NOMO-1 treated with DMSO at 0.1 percent for 48 hours (cell line): ENCODE measurements around the gene KLHL2.

Experiments used
- DNase-seq: peaks from one replicate; lab custom pipeline; 2025; ENCODE audit not compliant: unreplicated experiment; lab: John Stamatoyannopoulos, UW

The KLHL2 gene

GRCh38 chr4:165360985-165361670, 153.8 kb downstream of the KLHL2 start:
- DNase-seq, result no peak

DNA sequence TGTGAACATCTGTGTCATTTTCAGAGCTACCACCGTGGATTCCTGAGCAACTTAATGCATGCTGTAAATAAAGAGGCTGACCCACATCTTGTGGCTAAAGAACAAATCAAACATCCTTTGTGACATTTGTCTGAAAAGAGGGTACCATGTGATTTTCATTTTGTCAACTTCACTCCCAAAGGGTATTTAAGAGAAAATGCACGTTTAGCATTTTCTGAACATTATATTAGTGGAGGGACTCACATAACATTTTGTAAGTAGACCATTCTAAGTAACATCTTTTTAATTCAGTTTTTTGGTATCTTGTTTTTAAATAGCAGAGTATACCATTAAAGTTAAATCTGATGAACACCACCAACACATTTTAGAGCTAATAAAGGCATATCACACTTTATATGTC, 154.4 kb downstream of the KLHL2 start:
- no peak for DNase-seq

GRCh38 chr4:165364452-165365080, 157.2 kb downstream of the KLHL2 start:
- DNase-seq, result no peak

- no peak for DNase-seq
Observed at GRCh38 chr4:165367040-165367439, 159.7 kb downstream of the KLHL2 start.

GRCh38 chr4:165368114-165368513, 160.8 kb downstream of the KLHL2 start:
- no peak for DNase-seq

DNA sequence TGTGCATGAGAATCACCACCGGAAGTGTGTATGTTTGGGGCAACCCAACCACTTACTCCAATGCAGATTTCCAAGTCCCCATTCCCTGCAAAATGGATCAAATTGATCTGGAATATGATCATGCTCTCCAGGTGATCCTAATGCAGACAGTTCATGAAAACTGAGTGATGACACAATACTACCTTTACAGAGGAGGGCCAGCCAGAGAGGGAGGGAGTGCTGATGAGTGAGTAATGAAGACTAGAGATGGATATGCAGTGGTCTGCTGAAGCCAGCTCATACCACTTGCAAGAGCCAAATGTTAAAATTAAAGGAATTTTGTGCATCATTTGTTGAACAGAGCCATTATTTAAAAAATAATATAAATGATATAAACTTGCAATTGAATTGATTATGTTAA, 161.2 kb downstream of the KLHL2 start:
- no peak for DNase-seq

DNA sequence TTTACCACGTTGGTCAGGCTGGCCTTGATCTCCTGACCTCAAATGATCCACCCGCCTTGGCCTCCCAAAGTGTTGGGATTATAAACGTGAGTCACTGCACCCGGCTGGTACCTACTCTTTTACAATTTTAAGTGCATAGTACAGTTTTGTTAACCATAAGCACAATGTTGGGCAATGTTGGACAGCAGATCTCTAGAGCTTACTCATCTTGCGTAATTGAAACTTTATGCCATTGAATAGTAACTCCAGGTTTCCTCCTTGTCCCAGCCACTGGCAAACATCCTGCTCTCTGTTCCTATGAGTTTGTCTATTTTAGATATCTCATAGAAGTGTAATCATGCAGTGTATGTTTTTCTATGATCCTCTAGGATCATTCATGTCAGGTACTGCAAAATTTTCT, 162.2 kb downstream of the KLHL2 start:
- DNase-seq, result peak; percentile 56

- DNase-seq, result no peak
Observed at GRCh38 chr4:165370530-165370929, 163.2 kb downstream of the KLHL2 start.
